HepG2 (cell line): ENCODE data around the gene TAGLN. TPM values are rescaled to one million over a fixed set of nuclear protein-coding genes. Genes with fewer than 3 reads are reported as not detected.

ENCODE experiments used
- BCL6 ChIP-seq: IDR thresholded peaks from 2 replicates; pipeline ENCODE4 v1.6.1; 2016; ENCODE audit warnings: missing genetic modification reagents, missing compliant biosample characterization
- CAMTA2 ChIP-seq: sonication (generic); formaldehyde crosslinking; IDR thresholded peaks from 2 replicates; pipeline ENCODE4 v1.4.0; 2020; ENCODE audit warnings: mild to moderate bottlenecking, missing genetic modification reagents, borderline replicate concordance
- FOXP4 ChIP-seq: sonication (generic); formaldehyde crosslinking; IDR thresholded peaks from 2 replicates; pipeline ENCODE4 v1.4.0; 2020; ENCODE audit warnings: missing genetic modification reagents
- HNF4A ChIP-seq: sonication (generic); formaldehyde crosslinking; IDR thresholded peaks from 2 replicates; pipeline ENCODE4 v1.4.0; 2020; ENCODE audit warnings: missing genetic modification reagents
- NR3C1 ChIP-seq: sonication (generic); formaldehyde crosslinking; IDR thresholded peaks from 2 replicates; pipeline ENCODE4 v1.4.0; 2020; ENCODE audit warnings: missing genetic modification reagents
- SOX13 ChIP-seq, 3 experiments: fragments of 450-650 bp in 1 of 3; sonication (generic) in 1 of 3; formaldehyde crosslinking in 1 of 3; IDR thresholded peaks in 2 of 3; conservative IDR thresholded peaks in 1 of 3; 2 replicates each; pipeline versions ENCODE4 v1.5.0 to v1.6.1; 2016 to 2020; ENCODE audit warnings: antibody characterized with exemption in 1 of 3, mild to moderate bottlenecking in 1 of 3, missing compliant biosample characterization in 1 of 3, missing genetic modification reagents in 1 of 3, moderate library complexity in 1 of 3
- SP2 ChIP-seq: sonication (generic); formaldehyde crosslinking; IDR thresholded peaks from 2 replicates; pipeline ENCODE4 v1.5.1; 2020; ENCODE audit warnings: mild to moderate bottlenecking, missing genetic modification reagents
- TAF1 ChIP-seq: sonication (generic); formaldehyde crosslinking; IDR thresholded peaks from 2 replicates; pipeline ENCODE4 v1.4.0; 2020; ENCODE audit warnings: missing genetic modification reagents
- YY1 ChIP-seq: IDR thresholded peaks from 2 replicates; pipeline ENCODE4 v1.6.1; 2011; ENCODE audit warnings: low read length, low read depth, moderate library complexity, mild to moderate bottlenecking; ENCODE audit not compliant: insufficient read depth, insufficient replicate concordance
- ZMAT3 ChIP-seq: sonication (generic); formaldehyde crosslinking; conservative IDR thresholded peaks from 2 replicates; pipeline ENCODE4 v1.7.0; 2021; ENCODE audit warnings: missing genetic modification reagents
- ZNF629 ChIP-seq: sonication (generic); formaldehyde crosslinking; conservative IDR thresholded peaks from 2 replicates; pipeline ENCODE4 v1.5.0; 2020; ENCODE audit warnings: missing genetic modification reagents
- ZNF660 ChIP-seq: sonication (generic); formaldehyde crosslinking; IDR thresholded peaks from 2 replicates; pipeline ENCODE4 v1.5.1; 2020; ENCODE audit warnings: mild to moderate bottlenecking, low read depth, missing genetic modification reagents, borderline replicate concordance
- ZNF788 ChIP-seq: sonication (generic); formaldehyde crosslinking; IDR thresholded peaks from 2 replicates; pipeline ENCODE4 v1.5.0; 2020; ENCODE audit warnings: mild to moderate bottlenecking, missing genetic modification reagents, borderline replicate concordance
- polyA plus RNA-seq, 8 experiments: library from polyadenylated mRNA; depleted of rRNA in 3 of 8; stranded (reverse) in 7 of 8; unstranded in 1 of 8; fragments of >200 nt; fragmentation: Illumina TruSeq in 4 of 8; extraction: Trizol in 4 of 8; gene quantifications; 2 replicates each; pipeline versions ENCODE4 v1.2.1 to v1.2.3, GENCODE V29; 2011 to 2016; ENCODE audit warnings: low read depth in 4 of 8, missing spikeins in 1 of 8, mixed read lengths in 1 of 8; ENCODE audit not compliant: insufficient read depth in 1 of 8
- total RNA-seq, 5 experiments: library from RNA; depleted of rRNA; stranded (reverse); fragments of >200 nt; fragmentation: Illumina TruSeq; extraction: Trizol; gene quantifications; 2 replicates each; pipeline ENCODE4 v1.2.3, GENCODE V29; 2016; ENCODE audit warnings: low read depth in 1 of 5
- TF ChIP-seq, protein P1 (sequence below): sonication (generic); formaldehyde crosslinking; IDR thresholded peaks from 2 replicates; pipeline ENCODE4 v1.8.1; 2022; ENCODE audit warnings: low read depth, mild to moderate bottlenecking, missing genetic modification reagents
- TF ChIP-seq, protein P2 (sequence below): sonication (generic); formaldehyde crosslinking; IDR thresholded peaks from 2 replicates; pipeline ENCODE4 v1.4.0; 2020; ENCODE audit warnings: mild to moderate bottlenecking, missing genetic modification reagents

The TAGLN gene
- total and polyA plus RNA-seq, 2 of the 13 experiments (the other 11 are each of a cell fraction or from before 2014, with no cell fraction given): 12.6 to 75.4 TPM

GRCh38 chr11:117180661-117181585 lies 18.2 kb upstream of the TAGLN start (continued):
- TF ChIP-seq FOXP4 (CRISPR knock-in tag) (0 out of 2 replicates have a peak, but pooled peaks have one; percentile 14), SOX13 (IDR thresholded peaks at IDR 0.05) (no peak), SOX13 (CRISPR knock-in tag; conservative IDR thresholded peaks at IDR 0.05 in 1 of 2, IDR thresholded peaks at IDR 0.05 in 1 of 2) (no peak), SP2 (CRISPR knock-in tag) (no peak), CAMTA2 (CRISPR knock-in tag) (no peak), NR3C1 (CRISPR knock-in tag) (no peak), ZMAT3 (CRISPR knock-in tag) (no peak), ZNF629 (CRISPR knock-in tag) (no peak), HNF4A (CRISPR knock-in tag) (no peak), ZNF788 (CRISPR knock-in tag) (no peak; the same call in 1 of the 2 replicates), BCL6 (no peak), ZNF660 (CRISPR knock-in tag) (no peak), TAF1 (CRISPR knock-in tag) (0 out of 2 replicates have a peak, but pooled peaks have one; percentile 33), YY1 (no peak)
- TF ChIP-seq, protein P1, sequence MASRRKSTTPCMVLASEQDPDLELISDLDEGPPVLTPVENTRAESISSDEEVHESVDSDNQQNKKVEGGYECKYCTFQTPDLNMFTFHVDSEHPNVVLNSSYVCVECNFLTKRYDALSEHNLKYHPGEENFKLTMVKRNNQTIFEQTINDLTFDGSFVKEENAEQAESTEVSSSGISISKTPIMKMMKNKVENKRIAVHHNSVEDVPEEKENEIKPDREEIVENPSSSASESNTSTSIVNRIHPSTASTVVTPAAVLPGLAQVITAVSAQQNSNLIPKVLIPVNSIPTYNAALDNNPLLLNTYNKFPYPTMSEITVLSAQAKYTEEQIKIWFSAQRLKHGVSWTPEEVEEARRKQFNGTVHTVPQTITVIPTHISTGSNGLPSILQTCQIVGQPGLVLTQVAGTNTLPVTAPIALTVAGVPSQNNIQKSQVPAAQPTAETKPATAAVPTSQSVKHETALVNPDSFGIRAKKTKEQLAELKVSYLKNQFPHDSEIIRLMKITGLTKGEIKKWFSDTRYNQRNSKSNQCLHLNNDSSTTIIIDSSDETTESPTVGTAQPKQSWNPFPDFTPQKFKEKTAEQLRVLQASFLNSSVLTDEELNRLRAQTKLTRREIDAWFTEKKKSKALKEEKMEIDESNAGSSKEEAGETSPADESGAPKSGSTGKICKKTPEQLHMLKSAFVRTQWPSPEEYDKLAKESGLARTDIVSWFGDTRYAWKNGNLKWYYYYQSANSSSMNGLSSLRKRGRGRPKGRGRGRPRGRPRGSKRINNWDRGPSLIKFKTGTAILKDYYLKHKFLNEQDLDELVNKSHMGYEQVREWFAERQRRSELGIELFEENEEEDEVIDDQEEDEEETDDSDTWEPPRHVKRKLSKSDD: no peak
- TF ChIP-seq, protein P2, sequence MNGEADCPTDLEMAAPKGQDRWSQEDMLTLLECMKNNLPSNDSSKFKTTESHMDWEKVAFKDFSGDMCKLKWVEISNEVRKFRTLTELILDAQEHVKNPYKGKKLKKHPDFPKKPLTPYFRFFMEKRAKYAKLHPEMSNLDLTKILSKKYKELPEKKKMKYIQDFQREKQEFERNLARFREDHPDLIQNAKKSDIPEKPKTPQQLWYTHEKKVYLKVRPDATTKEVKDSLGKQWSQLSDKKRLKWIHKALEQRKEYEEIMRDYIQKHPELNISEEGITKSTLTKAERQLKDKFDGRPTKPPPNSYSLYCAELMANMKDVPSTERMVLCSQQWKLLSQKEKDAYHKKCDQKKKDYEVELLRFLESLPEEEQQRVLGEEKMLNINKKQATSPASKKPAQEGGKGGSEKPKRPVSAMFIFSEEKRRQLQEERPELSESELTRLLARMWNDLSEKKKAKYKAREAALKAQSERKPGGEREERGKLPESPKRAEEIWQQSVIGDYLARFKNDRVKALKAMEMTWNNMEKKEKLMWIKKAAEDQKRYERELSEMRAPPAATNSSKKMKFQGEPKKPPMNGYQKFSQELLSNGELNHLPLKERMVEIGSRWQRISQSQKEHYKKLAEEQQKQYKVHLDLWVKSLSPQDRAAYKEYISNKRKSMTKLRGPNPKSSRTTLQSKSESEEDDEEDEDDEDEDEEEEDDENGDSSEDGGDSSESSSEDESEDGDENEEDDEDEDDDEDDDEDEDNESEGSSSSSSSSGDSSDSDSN (CRISPR knock-in tag): peak; percentile 35; the same call in 1 of the 2 replicates
